Measurements from ENCODE around the gene ADIPOR2.

ADIPOR2 gene

GRCh38 chr12:1808036-1808797, 117.3 kb downstream of the ADIPOR2 start:
- DNase-seq (ENCODE audit: low read depth), result no peak
- TF ChIP-seq CTCF (IDR thresholded peaks at IDR 0.05; ENCODE audit: low read length, missing control alignments), result no peak
- no peak overlapping the region for H3K4me3 ChIP-seq (replicated peaks; ENCODE audit: low read depth, low read length)

GRCh38 chr12:1808798-1809480, 118.1 kb downstream of the ADIPOR2 start:
- no peak overlapping the region for H3K4me3 ChIP-seq (replicated peaks; ENCODE audit: low read depth, low read length)
- DNase-seq (ENCODE audit: low read depth), result no peak
- no peak for TF ChIP-seq CTCF (IDR thresholded peaks at IDR 0.05; ENCODE audit: low read length, missing control alignments)

- H3K4me3 ChIP-seq (replicated peaks; ENCODE audit: low read depth, low read length), result no peak overlapping the region
- no peak for TF ChIP-seq CTCF (IDR thresholded peaks at IDR 0.05; ENCODE audit: low read length, missing control alignments)
- DNase-seq (ENCODE audit: low read depth), result no peak
Observed at GRCh38 chr12:1809591-1810190, 118.8 kb downstream of the ADIPOR2 start.

GRCh38 chr12:1810201-1810930, 119.5 kb downstream of the ADIPOR2 start:
- TF ChIP-seq CTCF (IDR thresholded peaks at IDR 0.05; ENCODE audit: low read length, missing control alignments), result no peak
- H3K4me3 ChIP-seq (replicated peaks; ENCODE audit: low read depth, low read length), result no peak overlapping the region

GRCh38 chr12:1810931-1811280, 120.0 kb downstream of the ADIPOR2 start:
- no peak for TF ChIP-seq CTCF (IDR thresholded peaks at IDR 0.05; ENCODE audit: low read length, missing control alignments)
- no peak overlapping the region for H3K4me3 ChIP-seq (replicated peaks; ENCODE audit: low read depth, low read length)
- no peak for DNase-seq (ENCODE audit: low read depth)

More at GRCh38 chr12:1810201-1810930, 119.5 kb downstream of the ADIPOR2 start:
- DNase-seq (ENCODE audit: low read depth), result peak; percentile 55

- no peak overlapping the region for H3K4me3 ChIP-seq (replicated peaks; ENCODE audit: low read depth, low read length)
- peak; percentile 55 for DNase-seq (ENCODE audit: low read depth)
- TF ChIP-seq CTCF (IDR thresholded peaks at IDR 0.05; ENCODE audit: low read length, missing control alignments), result no peak
Observed at GRCh38 chr12:1811281-1811947, 120.5 kb downstream of the ADIPOR2 start.
